Stimulated activated CD8-positive, alpha-beta memory T cell treated with anti-CD3 and anti-CD28 coated beads, Interleukin-4, amount 100 ng/mL, for 48 hours (primary cell): ENCODE results near the gene C1orf159.
A peak's percentile ranks its signal among the peaks of the same experiment; 100 is the strongest.

Experiments
- DNase-seq: peaks from one replicate; pipeline ENCODE4 v3.0.0-alpha.2; 2020

C1orf159 gene

DNA sequence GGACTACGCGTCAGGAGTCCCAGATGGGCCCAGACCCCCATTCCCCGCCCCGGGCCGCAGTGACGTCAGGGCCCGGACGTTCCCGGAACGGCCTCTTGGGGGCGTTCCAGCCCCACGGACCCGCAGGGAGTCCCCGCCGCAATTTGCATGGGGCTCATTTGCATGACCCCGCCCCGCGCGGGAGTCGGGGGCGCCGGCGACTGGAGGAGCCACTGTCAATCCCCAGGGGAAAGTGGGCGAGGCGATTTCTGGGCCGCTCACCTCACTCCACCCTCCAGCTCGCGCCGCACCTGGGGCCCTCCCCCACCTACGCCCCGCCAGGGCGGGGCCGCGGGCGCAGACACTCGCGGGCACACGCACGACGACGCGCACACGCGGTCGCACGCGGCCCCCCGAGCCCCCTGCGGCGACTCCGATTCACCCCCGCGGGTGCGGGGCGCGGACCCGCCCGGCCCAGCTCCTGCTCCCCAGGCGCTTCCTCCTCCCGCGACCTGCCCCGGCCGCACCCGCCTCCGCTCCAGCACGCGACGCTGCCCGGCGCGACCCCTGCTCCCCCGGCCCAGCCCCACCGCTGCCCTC lies 82.8 kb downstream of the C1orf159 start:
- DNase-seq, result peak; percentile 94

DNA sequence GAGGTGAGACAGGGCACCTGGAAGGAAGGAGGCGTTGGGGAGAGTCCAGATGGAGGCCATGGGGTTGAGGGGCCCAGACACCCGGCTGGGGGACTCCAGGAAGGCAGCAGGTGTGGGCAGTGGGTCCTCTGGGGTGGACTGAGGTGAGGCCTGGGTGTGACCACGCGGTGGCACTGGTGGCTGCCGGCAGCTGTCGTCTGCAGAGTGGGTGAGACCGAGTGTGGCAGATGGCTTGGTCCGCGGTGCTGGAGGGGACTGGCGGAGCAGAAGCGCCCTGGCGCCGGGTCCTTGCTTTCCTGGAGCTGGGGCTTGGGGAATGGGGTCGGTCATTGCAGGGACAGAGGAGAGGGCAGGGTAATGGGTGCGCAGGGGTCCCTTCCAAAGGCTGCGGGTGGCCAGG lies 83.5 kb downstream of the C1orf159 start:
- DNase-seq, result no peak
